H1 (cell line): Measurements from ENCODE around the gene ZNF69. TPM values are rescaled to one million over a fixed set of nuclear protein-coding genes. Genes with fewer than 3 reads are reported as not detected.
A peak's percentile ranks its signal among the peaks of the same experiment; 100 is the strongest.

Experiments
- ASH2L ChIP-seq: fragments of 200-600, 300-600 bp; sonication (generic); IDR thresholded peaks from one replicate; pipeline ENCODE4 v1.7.1; 2017; ENCODE audit warnings: low read length
- CBX5 ChIP-seq: fragments of 300-800, 300-1000 bp; sonication (generic); IDR thresholded peaks from 2 replicates; pipeline ENCODE4 v1.7.1; 2016; ENCODE audit warnings: antibody characterized with exemption, low read length, low read depth
- CREB1 ChIP-seq: IDR thresholded peaks from 2 replicates; pipeline ENCODE4 v1.6.1; 2012; ENCODE audit warnings: inconsistent platforms
- CTBP2 ChIP-seq: IDR thresholded peaks from 2 replicates; pipeline ENCODE4 v1.7.0; 2011; ENCODE audit warnings: borderline replicate concordance, mild to moderate bottlenecking, moderate library complexity, mixed read lengths, low read length; ENCODE audit not compliant: insufficient read depth, insufficient read length
- EP300 ChIP-seq, 2 experiments: IDR thresholded peaks; 1 replicate in 1 of 2; 2 replicates in 1 of 2; pipeline ENCODE4 v1.6.1; 2011 to 2012; ENCODE audit warnings: low read depth in 2 of 2, low read length in 2 of 2, mild to moderate bottlenecking in 2 of 2, borderline replicate concordance in 1 of 2, inconsistent platforms in 1 of 2, moderate library complexity in 1 of 2
- HDAC2 ChIP-seq, 2 experiments: fragments of 300-600 bp in 1 of 2; sonication (generic) in 1 of 2; IDR thresholded peaks; 2 replicates each; pipeline ENCODE4 v1.6.1; 2011 to 2012; ENCODE audit warnings: low read depth in 2 of 2, low read length in 2 of 2, mild to moderate bottlenecking in 2 of 2, moderate library complexity in 2 of 2, borderline replicate concordance in 1 of 2, inconsistent platforms in 1 of 2
- JUND ChIP-seq: IDR thresholded peaks from 2 replicates; pipeline ENCODE4 v1.6.1; 2011; ENCODE audit warnings: mild to moderate bottlenecking, improper control_type of control experiment, low read length
- KDM1A ChIP-seq: fragments of 200-600, 300-600 bp; sonication (generic); IDR thresholded peaks from 2 replicates; pipeline ENCODE4 v1.7.1; 2016; ENCODE audit warnings: mild to moderate bottlenecking, low read length, borderline replicate concordance
- KDM4A ChIP-seq: IDR thresholded peaks from one replicate; pipeline ENCODE4 v1.7.1; 2012; ENCODE audit warnings: low read depth, mild to moderate bottlenecking, moderate library complexity, low read length, inconsistent platforms; ENCODE audit not compliant: severe bottlenecking
- KDM5A ChIP-seq: fragments of 200-600 bp; IDR thresholded peaks from 2 replicates; pipeline ENCODE4 v1.7.1; 2012; ENCODE audit warnings: mild to moderate bottlenecking, low read length, inconsistent platforms, mixed read lengths
- PHF8 ChIP-seq: fragments of 200-600 bp; sonication (generic); conservative IDR thresholded peaks from 2 replicates; pipeline ENCODE4 v1.7.1; 2012; ENCODE audit warnings: low read depth, mild to moderate bottlenecking, inconsistent platforms, low read length, moderate library complexity
- RFX5 ChIP-seq: IDR thresholded peaks from 2 replicates; pipeline ENCODE4 v1.6.1; 2011; ENCODE audit warnings: low read depth, low read length, improper control_type of control experiment, borderline replicate concordance
- RXRA ChIP-seq: IDR thresholded peaks from 2 replicates; pipeline ENCODE4 v1.6.1; 2011; ENCODE audit warnings: low read depth, mild to moderate bottlenecking, low read length, moderate library complexity; ENCODE audit not compliant: insufficient read depth
- SIN3A ChIP-seq, 2 experiments: IDR thresholded peaks in 1 of 2; conservative IDR thresholded peaks in 1 of 2; 2 replicates each; pipeline ENCODE4 v1.6.1; 2011 to 2012; ENCODE audit warnings: low read length in 2 of 2, improper control_type of control experiment in 1 of 2, low read depth in 1 of 2, mild to moderate bottlenecking in 1 of 2
- SP1 ChIP-seq: IDR thresholded peaks from 2 replicates; pipeline ENCODE4 v1.6.1; 2011; ENCODE audit warnings: low read depth, low read length
- TAF1 ChIP-seq: IDR thresholded peaks from 2 replicates; pipeline ENCODE4 v1.6.1; 2011; ENCODE audit warnings: mild to moderate bottlenecking, low read depth, low read length
- polyA plus RNA-seq, 7 experiments: library from polyadenylated mRNA; depleted of rRNA in 3 of 7; stranded (reverse) in 5 of 7; unstranded in 2 of 7; fragments of >200 nt in 5 of 7; fragments of 200-250 nt in 2 of 7; gene quantifications; 1 replicate in 5 of 7; 2 replicates in 1 of 7; 4 replicates in 1 of 7; pipeline versions ENCODE4 v1.2.1 to v1.2.3, GENCODE V29; 2011 to 2013; ENCODE audit warnings: missing spikeins in 2 of 7, mixed read lengths in 2 of 7
- total RNA-seq: library from RNA; stranded (reverse); fragmentation: NEBNext Ultra II Directional; extraction: Animal tissue kit (Norgen Biotek cat#: 25700); gene quantifications from 2 replicates; pipeline ENCODE4 v1.2.1, GENCODE V29; 2021
- TF ChIP-seq, protein P1 (sequence below): IDR thresholded peaks from 2 replicates; pipeline ENCODE4 v1.6.1; 2011; ENCODE audit warnings: low read depth, mild to moderate bottlenecking, low read length; ENCODE audit not compliant: insufficient read depth
- TF ChIP-seq, protein P2 (sequence below): IDR thresholded peaks from 2 replicates; pipeline ENCODE4 v1.6.1; 2012; ENCODE audit warnings: low read length, inconsistent platforms
- TF ChIP-seq, protein P3 (sequence below): IDR thresholded peaks from 2 replicates; pipeline ENCODE4 v1.6.1; 2011; ENCODE audit warnings: low read length, improper control_type of control experiment

ZNF69 gene
- total and polyA plus RNA-seq, 2 of the 8 experiments (the other 6 are each of a cell fraction or from before 2014, with no cell fraction given) = 5.6 to 22.8 TPM

- TF ChIP-seq CBX5 (no peak), TAF1 (peak; percentile 80; the same call in 1 of the 2 replicates), HDAC2 (IDR thresholded peaks at IDR 0.05; ENCODE audit: borderline replicate concordance in 1 of 2, low read depth in 2 of 2, low read length in 2 of 2) (no peak), KDM1A (no peak), CREB1 (0 out of 2 replicates have a peak, but pooled peaks have one; percentile 53), RXRA (no peak), PHF8 (peak; percentile 78), KDM5A (no peak), SIN3A (conservative IDR thresholded peaks at IDR 0.05 in 1 of 2, IDR thresholded peaks at IDR 0.05 in 1 of 2; ENCODE audit: low read depth in 1 of 2, low read length in 2 of 2) (peak in 1 of 2 experiments; percentile 43; a peak in 1 of 4 replicates), RFX5 (no peak), CTBP2 (no peak), KDM4A (peak; percentile 81), JUND (no peak), EP300 (IDR thresholded peaks at IDR 0.05; ENCODE audit: borderline replicate concordance in 1 of 2, low read depth in 2 of 2, low read length in 2 of 2) (no peak), ASH2L (peak; percentile 23), SP1 (0 out of 2 replicates have a peak, but pooled peaks have one; percentile 10)
- TF ChIP-seq, protein P1, sequence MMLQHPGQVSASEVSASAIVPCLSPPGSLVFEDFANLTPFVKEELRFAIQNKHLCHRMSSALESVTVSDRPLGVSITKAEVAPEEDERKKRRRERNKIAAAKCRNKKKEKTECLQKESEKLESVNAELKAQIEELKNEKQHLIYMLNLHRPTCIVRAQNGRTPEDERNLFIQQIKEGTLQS = no peak
- TF ChIP-seq, protein P2, sequence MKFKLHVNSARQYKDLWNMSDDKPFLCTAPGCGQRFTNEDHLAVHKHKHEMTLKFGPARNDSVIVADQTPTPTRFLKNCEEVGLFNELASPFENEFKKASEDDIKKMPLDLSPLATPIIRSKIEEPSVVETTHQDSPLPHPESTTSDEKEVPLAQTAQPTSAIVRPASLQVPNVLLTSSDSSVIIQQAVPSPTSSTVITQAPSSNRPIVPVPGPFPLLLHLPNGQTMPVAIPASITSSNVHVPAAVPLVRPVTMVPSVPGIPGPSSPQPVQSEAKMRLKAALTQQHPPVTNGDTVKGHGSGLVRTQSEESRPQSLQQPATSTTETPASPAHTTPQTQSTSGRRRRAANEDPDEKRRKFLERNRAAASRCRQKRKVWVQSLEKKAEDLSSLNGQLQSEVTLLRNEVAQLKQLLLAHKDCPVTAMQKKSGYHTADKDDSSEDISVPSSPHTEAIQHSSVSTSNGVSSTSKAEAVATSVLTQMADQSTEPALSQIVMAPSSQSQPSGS = no peak
- TF ChIP-seq, protein P3, sequence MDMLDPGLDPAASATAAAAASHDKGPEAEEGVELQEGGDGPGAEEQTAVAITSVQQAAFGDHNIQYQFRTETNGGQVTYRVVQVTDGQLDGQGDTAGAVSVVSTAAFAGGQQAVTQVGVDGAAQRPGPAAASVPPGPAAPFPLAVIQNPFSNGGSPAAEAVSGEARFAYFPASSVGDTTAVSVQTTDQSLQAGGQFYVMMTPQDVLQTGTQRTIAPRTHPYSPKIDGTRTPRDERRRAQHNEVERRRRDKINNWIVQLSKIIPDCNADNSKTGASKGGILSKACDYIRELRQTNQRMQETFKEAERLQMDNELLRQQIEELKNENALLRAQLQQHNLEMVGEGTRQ = no peak
Observed at GRCh38 chr19:11887611-11888531, at the start of gene ZNF69 (continued).
